WTC11 (cell line): ENCODE measurements around the gene RBM47. TPM values are rescaled to one million over a fixed set of nuclear protein-coding genes. Genes with fewer than 3 reads are reported as not detected.
A peak's percentile ranks its signal among the peaks of the same experiment; 100 is the strongest.

Source experiments
- ATAC-seq: fragments of 200-7000 bp; cut with Tn5 transposase; 2 replicates; pipeline ENCODE4 v1.10.0; 2021; ENCODE audit warnings: mild to moderate bottlenecking, moderate library complexity
- CTCF ChIA-PET: fragments of 300-600 bp; sonication (Branson Sonifier 250); formaldehyde crosslinking; loops from one replicate; lab custom pipeline; 2021; ENCODE audit warnings: antibody characterized with exemption; lab: Charles Lee
- POLR2A ChIA-PET: fragments of 350-600 bp; sonication (Branson Sonifier 250); formaldehyde crosslinking; loops from one replicate; lab custom pipeline; 2021; ENCODE audit warnings: antibody characterized with exemption; lab: Charles Lee
- DNase-seq: peaks from one replicate; pipeline ENCODE4 v3.0.0; 2021; ENCODE audit warnings: low spot score
- H3K27ac Mint-ChIP-seq: 2 replicates; pipeline ENCODE4 v1.8.0; 2021; ENCODE audit warnings: mixed read lengths
- H3K27me3 Mint-ChIP-seq: 2 replicates; pipeline ENCODE4 v1.8.0; 2021; ENCODE audit warnings: low read depth, mild to moderate bottlenecking, moderate library complexity, mixed read lengths
- H3K36me3 Mint-ChIP-seq: 2 replicates; pipeline ENCODE4 v1.8.0; 2021; ENCODE audit warnings: mixed read lengths
- H3K4me1 Mint-ChIP-seq: 2 replicates; pipeline ENCODE4 v1.8.0; 2022; ENCODE audit warnings: mixed read lengths
- H3K4me3 Mint-ChIP-seq: 2 replicates; pipeline ENCODE4 v1.8.0; 2021; ENCODE audit warnings: mild to moderate bottlenecking, moderate library complexity, mixed read lengths
- H3K9me3 Mint-ChIP-seq: 2 replicates; pipeline ENCODE4 v1.8.0; 2021; ENCODE audit warnings: mixed read lengths
- ATF2 ChIP-seq: sonication (generic); formaldehyde crosslinking; IDR thresholded peaks from 2 replicates; pipeline ENCODE4 v1.8.1; 2022; ENCODE audit warnings: low read depth, missing genetic modification reagents, borderline replicate concordance
- EMX1 ChIP-seq: fragments of 250-450 bp; sonication (Bioruptor Pico); IDR thresholded peaks from 2 replicates; pipeline ENCODE4 v1.8.0; 2021; ENCODE audit warnings: mild to moderate bottlenecking
- ETV6 ChIP-seq: sonication (generic); formaldehyde crosslinking; IDR thresholded peaks from 2 replicates; pipeline ENCODE4 v1.8.1; 2022; ENCODE audit warnings: mild to moderate bottlenecking, missing genetic modification reagents
- GTF2I ChIP-seq: fragments of 250-450 bp; sonication (Bioruptor Pico); conservative IDR thresholded peaks from 2 replicates; pipeline ENCODE4 v1.4.0; 2021; ENCODE audit warnings: mild to moderate bottlenecking
- JUN ChIP-seq: sonication (generic); formaldehyde crosslinking; IDR thresholded peaks from 2 replicates; pipeline ENCODE4 v1.8.0; 2023; ENCODE audit warnings: mild to moderate bottlenecking, missing genetic modification reagents
- KAT7 ChIP-seq: sonication (generic); formaldehyde crosslinking; IDR thresholded peaks from 2 replicates; pipeline ENCODE4 v1.8.1; 2023; ENCODE audit warnings: missing genetic modification reagents, mild to moderate bottlenecking, borderline replicate concordance
- MXD4 ChIP-seq: fragments of 250-450 bp; sonication (Bioruptor Pico); IDR thresholded peaks from 2 replicates; pipeline ENCODE4 v1.8.0; 2021; ENCODE audit warnings: mild to moderate bottlenecking, moderate library complexity, borderline replicate concordance
- NR2C2 ChIP-seq: sonication (generic); formaldehyde crosslinking; IDR thresholded peaks from 2 replicates; pipeline ENCODE4 v1.8.0; 2022; ENCODE audit warnings: mild to moderate bottlenecking, missing genetic modification reagents
- PREB ChIP-seq: sonication (generic); formaldehyde crosslinking; IDR thresholded peaks from 2 replicates; pipeline ENCODE4 v1.8.1; 2022; ENCODE audit warnings: mild to moderate bottlenecking, missing genetic modification reagents, moderate library complexity, borderline replicate concordance
- SMAD3 ChIP-seq: sonication (generic); formaldehyde crosslinking; IDR thresholded peaks from 2 replicates; pipeline ENCODE4 v1.8.0; 2022; ENCODE audit warnings: missing genetic modification reagents, mild to moderate bottlenecking, borderline replicate concordance
- SMAD4 ChIP-seq: sonication (generic); formaldehyde crosslinking; IDR thresholded peaks from 2 replicates; pipeline ENCODE4 v1.8.0; 2022; ENCODE audit warnings: mild to moderate bottlenecking, missing genetic modification reagents
- SP1 ChIP-seq: sonication (generic); formaldehyde crosslinking; conservative IDR thresholded peaks from 2 replicates; pipeline ENCODE4 v1.8.1; 2022; ENCODE audit warnings: missing genetic modification reagents
- USF2 ChIP-seq: sonication (generic); formaldehyde crosslinking; IDR thresholded peaks from 2 replicates; pipeline ENCODE4 v1.8.1; 2023; ENCODE audit warnings: mild to moderate bottlenecking, missing genetic modification reagents, moderate library complexity
- ZMAT4 ChIP-seq: fragments of 250-450 bp; sonication (Bioruptor Pico); IDR thresholded peaks from 2 replicates; pipeline ENCODE4 v1.9.0; 2021; ENCODE audit warnings: mild to moderate bottlenecking
- ZNF121 ChIP-seq: sonication (generic); formaldehyde crosslinking; IDR thresholded peaks from 2 replicates; pipeline ENCODE4 v1.8.0; 2023; ENCODE audit warnings: missing genetic modification reagents
- ZNF281 ChIP-seq: sonication (generic); formaldehyde crosslinking; IDR thresholded peaks from 2 replicates; pipeline ENCODE4 v1.8.0; 2023; ENCODE audit warnings: mild to moderate bottlenecking, missing genetic modification reagents
- ZNF425 ChIP-seq: fragments of 250-450 bp; sonication (Bioruptor Pico); conservative IDR thresholded peaks from 2 replicates; pipeline ENCODE4 v1.9.0; 2021; ENCODE audit warnings: mild to moderate bottlenecking
- ZNF532 ChIP-seq: fragments of 250-450 bp; sonication (Bioruptor Pico); IDR thresholded peaks from 2 replicates; pipeline ENCODE4 v1.9.0; 2021; ENCODE audit warnings: mild to moderate bottlenecking, borderline replicate concordance
- total RNA-seq: library from RNA; stranded (reverse); gene quantifications from 3 replicates; pipeline ENCODE4 v1.2.3, GENCODE V29; 2021

Gene RBM47
- total RNA-seq, 1 experiment from 2014 or later = 97.9 TPM

- Mint-ChIP-seq H3K9me3 (no peaks in the 10 kb centered on the region), H3K4me1 (peaks cover 7% of the 10 kb centered on the region; the same call in 1 of the 2 replicates), H3K4me3 (no peak overlapping the region), H3K36me3 (peaks cover 19% of the 10 kb centered on the region), H3K27ac (peak overlapping the region; percentile 15), H3K27me3 (no peaks in the 10 kb centered on the region)
- ChIA-PET CTCF (interaction anchor here (0.6 kb wide), 2 partner anchors 74 to 1139 kb away, joined by 4 to 5 read pairs; no protein-coding TSS in a partner anchor), POLR2A (no interaction called here)
- ATAC-seq (no peak), DNase-seq (no peak)
- TF ChIP-seq PREB (CRISPR knock-in tag) = no peak
- TF ChIP-seq SP1 = no peak
- TF ChIP-seq NR2C2 = no peak
- no peak for TF ChIP-seq SMAD4
- no peak for TF ChIP-seq JUN (CRISPR knock-in tag)
- TF ChIP-seq MXD4 (CRISPR knock-in tag) = no peak
- TF ChIP-seq ZNF121 (CRISPR knock-in tag) = no peak
- TF ChIP-seq SMAD3 (CRISPR knock-in tag) = no peak
- TF ChIP-seq ZNF281 (CRISPR knock-in tag) = no peak
- TF ChIP-seq GTF2I (CRISPR knock-in tag) = no peak
- TF ChIP-seq ETV6 (CRISPR knock-in tag) = no peak
- no peak for TF ChIP-seq ZNF425
- no peak for TF ChIP-seq ZMAT4 (CRISPR knock-in tag)
- no peak for TF ChIP-seq USF2 (CRISPR knock-in tag)
- no peak for TF ChIP-seq EMX1 (CRISPR knock-in tag)
- no peak for TF ChIP-seq ATF2 (CRISPR knock-in tag)
- TF ChIP-seq KAT7 (CRISPR knock-in tag) = no peak
- no peak for TF ChIP-seq ZNF532 (CRISPR knock-in tag)
These were observed 121.7 kb downstream of the RBM47 start for GRCh38 chr4:40507977-40508376.
